Fibroblast of skin of left quadriceps (primary cell): ENCODE measurements around the gene ANKRD31.
A peak's percentile ranks its signal among the peaks of the same experiment; 100 is the strongest.

Experiments used
- DNase-seq, 2 experiments: peaks; one replicate each; pipeline ENCODE4 v3.0.0-alpha.2; 2013; ENCODE audit warnings: low read depth in 2 of 2

ANKRD31 gene

GRCh38 chr5:75058986-75059535, 177.6 kb downstream of the ANKRD31 start:
- no peak for DNase-seq

- DNase-seq, result no peak
Observed at GRCh38 chr5:75057561-75057960, 179.1 kb downstream of the ANKRD31 start.

GRCh38 chr5:75055727-75056144, 180.9 kb downstream of the ANKRD31 start:
- peak in 1 of 2 experiments; percentile 64 for DNase-seq

GRCh38 chr5:75054134-75054930, 182.3 kb downstream of the ANKRD31 start:
- DNase-seq, result no peak

- DNase-seq, result peak in 1 of 2 experiments; percentile 43
Observed at GRCh38 chr5:75053304-75054133, 183.2 kb downstream of the ANKRD31 start.

GRCh38 chr5:75053054-75053303, 183.7 kb downstream of the ANKRD31 start:
- no peak for DNase-seq

GRCh38 chr5:75052192-75053053, 184.3 kb downstream of the ANKRD31 start, which contains the start of gene GCNT4:
TSS of gene GCNT4 (minus strand) at chr5:75052558. CDS start at chr5:75030037, 22,521 bp downstream.
- no peak for DNase-seq

GRCh38 chr5:75051217-75051751, 185.4 kb downstream of the ANKRD31 start:
- DNase-seq, result no peak

- no peak for DNase-seq
Observed at GRCh38 chr5:75050415-75050814, 186.3 kb downstream of the ANKRD31 start.

GRCh38 chr5:75049456-75050351, 187.0 kb downstream of the ANKRD31 start:
- no peak for DNase-seq

GRCh38 chr5:75048457-75048953, 188.2 kb downstream of the ANKRD31 start:
- no peak for DNase-seq

GRCh38 chr5:75047356-75047755, 189.3 kb downstream of the ANKRD31 start:
- no peak for DNase-seq

- no peak for DNase-seq
Observed at GRCh38 chr5:75046366-75047142, 190.1 kb downstream of the ANKRD31 start.

- DNase-seq, result no peak
Observed at GRCh38 chr5:75045071-75045470, 191.6 kb downstream of the ANKRD31 start.

GRCh38 chr5:75044406-75044805, 192.3 kb downstream of the ANKRD31 start:
- no peak for DNase-seq

GRCh38 chr5:75043633-75044264, 192.9 kb downstream of the ANKRD31 start:
- DNase-seq, result no peak

GRCh38 chr5:75042522-75042921, 194.2 kb downstream of the ANKRD31 start:
- DNase-seq, result no peak

- peak in 1 of 2 experiments; percentile 67 for DNase-seq
Observed at GRCh38 chr5:75040973-75041372, 195.7 kb downstream of the ANKRD31 start.

- DNase-seq, result peak in 1 of 2 experiments; percentile 48
Observed at GRCh38 chr5:75037106-75037505, 199.6 kb downstream of the ANKRD31 start.
